ENCODE data around the gene PRX. TPM values are rescaled to one million over a fixed set of nuclear protein-coding genes. Genes with fewer than 3 reads are reported as not detected.

The PRX gene
- total and polyA plus RNA-seq, 2 of the 13 experiments (the other 11 are each of a cell fraction or from before 2014, with no cell fraction given) = 0.66 TPM

- TF ChIP-seq AGO1 (IDR thresholded peaks at IDR 0.05; ENCODE audit: low read depth, low read length, poor library complexity, severe bottlenecking) (no peak), HES4 (CRISPR knock-in tag; IDR thresholded peaks at IDR 0.05; ENCODE audit: borderline replicate concordance) (no peak), ZNF629 (CRISPR knock-in tag; conservative IDR thresholded peaks at IDR 0.05) (no peak), ZNF607 (CRISPR knock-in tag; IDR thresholded peaks at IDR 0.05; ENCODE audit: borderline replicate concordance) (no peak), CBX5 (CRISPR knock-in tag; IDR thresholded peaks at IDR 0.05; ENCODE audit: borderline replicate concordance) (no peak), PHF20 (CRISPR knock-in tag; IDR thresholded peaks at IDR 0.05) (no peak), ZKSCAN5 (CRISPR knock-in tag; IDR thresholded peaks at IDR 0.05) (no peak), GATAD2A (CRISPR knock-in tag; IDR thresholded peaks at IDR 0.05) (no peak), ZNF7 (CRISPR knock-in tag; IDR thresholded peaks at IDR 0.05) (no peak), SRY (CRISPR knock-in tag; IDR thresholded peaks at IDR 0.05) (no peak), ZSCAN30 (CRISPR knock-in tag; IDR thresholded peaks at IDR 0.05) (no peak), ZNF460 (CRISPR knock-in tag; IDR thresholded peaks at IDR 0.05; ENCODE audit: borderline replicate concordance) (no peak), RBFOX2 (IDR thresholded peaks at IDR 0.05; ENCODE audit: low read depth, low read length) (no peak)
Measured at GRCh38 chr19:40418040-40418439, 4.9 kb upstream of the PRX start (continued).

DNA sequence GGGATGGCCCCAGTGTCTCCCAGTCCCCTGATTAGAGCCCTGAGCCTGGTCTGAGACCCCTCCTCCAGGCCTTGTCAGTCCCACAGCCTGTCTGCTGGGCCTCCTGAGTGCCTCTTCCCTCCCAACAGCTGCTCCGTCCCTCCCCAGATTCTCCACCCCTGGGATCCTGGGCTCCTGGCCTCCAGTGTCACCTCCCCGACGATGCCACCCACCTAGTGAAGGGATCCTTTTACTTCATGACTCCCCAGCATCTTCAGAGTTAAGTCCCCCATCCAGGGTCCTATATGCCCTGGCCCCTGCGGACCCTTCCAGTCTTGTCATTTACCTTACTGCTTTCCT is 4.4 kb upstream of the PRX start:
- no TSS peak for BruUV-seq (replicated peaks)

More for the DNA sequence above, 4.4 kb upstream of the PRX start:
- ChIA-PET POLR2A (interaction anchor here (0.6 to 2.6 kb wide), 4 partner anchors 9 to 26 kb away, joined by 4 to 20 read pairs (median 10); partner anchors contain the start of gene SERTAD1), CTCF (ENCODE audit: low intra/inter-chr PET ratio, low total read pairs) (no interaction called here)
- Histone ChIP-seq H3K9ac (ENCODE audit: insufficient read depth, low read depth, low read length) (peak overlapping the region; percentile 61; the same call in 1 of the 2 replicates), H3K27me3 (ENCODE audit: control insufficient read depth in 1 of 2, insufficient read depth in 2 of 2, low read length in 2 of 2) (0 out of 5 replicates have a peak, but pooled peaks cover 0 to 5% of the 10 kb centered on the region in 2 experiments), H3K79me2 (ENCODE audit: insufficient read depth, low read length) (no peaks in the 10 kb centered on the region), H3K4me3 (replicated peaks in 1 of 3; ENCODE audit: insufficient read depth in 1 of 3, low read depth in 2 of 3, low read length in 3 of 3) (peak overlapping the region in 2 of 3 experiments; percentile 50 to 65; a peak in 3 of 6 replicates), H3K4me1 (ENCODE audit: insufficient read depth, low read length) (peaks cover 49% of the 10 kb centered on the region), H3K9me3 (ENCODE audit: low read length) (no peaks in the 10 kb centered on the region), H3K36me3 (replicated peaks in 1 of 2; ENCODE audit: control insufficient read depth in 1 of 2, insufficient read depth in 2 of 2, low read length in 2 of 2) (no peaks in the 10 kb centered on the region), H4K20me1 (ENCODE audit: insufficient read depth, low read length) (no peaks in the 10 kb centered on the region), H2AFZ (ENCODE audit: low read length) (no peak overlapping the region), H3K4me2 (ENCODE audit: low read depth, low read length) (peak overlapping the region; percentile 79), H3K27ac (ENCODE audit: extremely low read length, insufficient read depth, low read length) (no peak overlapping the region)
- FAIRE-seq = no peak
- in situ Hi-C loops (cut with HindIII; ENCODE audit: extremely low pct_ligation_motif_present, low pct_unique_long_range_greater_than_20kb) (no loop called here), intact Hi-C loops (cut with micrococcal nuclease; ENCODE audit: unreplicated experiment) (loop anchor here (1.0 kb wide), 1 partner anchor 47 kb away; no protein-coding TSS in a partner anchor)
- TF ChIP-seq TAF1 (CRISPR knock-in tag; IDR thresholded peaks at IDR 0.05) = 0 out of 2 replicates have a peak, but pooled peaks have one; percentile 1
- no peak for TF ChIP-seq MIXL1 (CRISPR knock-in tag; IDR thresholded peaks at IDR 0.05)
- TF ChIP-seq CENPT (CRISPR knock-in tag; IDR thresholded peaks at IDR 0.05; ENCODE audit: low read depth) = no peak
- TF ChIP-seq KLF15 (CRISPR knock-in tag; IDR thresholded peaks at IDR 0.05; ENCODE audit: borderline replicate concordance) = no peak
- no peak for TF ChIP-seq FOXA1 (IDR thresholded peaks at IDR 0.05)
- no peak for TF ChIP-seq FOXA1 (CRISPR knock-in tag; IDR thresholded peaks at IDR 0.05)
- DNase-seq (ENCODE audit: low spot score) = no peak
- 32% methylated on average over 4 of the region's 4 CpGs for WGBS (ENCODE audit: low lambda C conversion rate)
- ATAC-seq = no peak

All from HepG2 (cell line).